Endodermal cell (in vitro differentiated cells): ENCODE results near the gene YBX2. TPM values are rescaled to one million over a fixed set of nuclear protein-coding genes. Genes with fewer than 3 reads are reported as not detected.

Source experiments
- DNase-seq: peaks from one replicate; pipeline ENCODE4 v3.0.0-alpha.2; 2017
- H3K27ac ChIP-seq: 2 replicates; pipeline ENCODE4 v1.5.1; 2013; ENCODE audit warnings: mild to moderate bottlenecking, low read depth, low read length, moderate library complexity
- H3K27me3 ChIP-seq: 2 replicates; pipeline ENCODE4 v1.6.1; 2013; ENCODE audit warnings: mild to moderate bottlenecking, low read length, moderate library complexity; ENCODE audit not compliant: insufficient read depth, control insufficient read depth, poor library complexity, severe bottlenecking
- H3K36me3 ChIP-seq: 2 replicates; pipeline ENCODE4 v1.7.0; 2013; ENCODE audit warnings: mild to moderate bottlenecking, low read length, moderate library complexity; ENCODE audit not compliant: control insufficient read depth, insufficient read depth
- H3K4me1 ChIP-seq: one replicate; pipeline ENCODE4 v1.7.0; 2013; ENCODE audit warnings: low read length; ENCODE audit not compliant: control insufficient read depth, insufficient read depth
- H3K4me3 ChIP-seq: 2 replicates; pipeline ENCODE4 v1.5.1; 2013; ENCODE audit warnings: mild to moderate bottlenecking, low read length, moderate library complexity
- H3K9ac ChIP-seq: 2 replicates; pipeline ENCODE4 v1.6.1; 2013; ENCODE audit warnings: mild to moderate bottlenecking, low read length, moderate library complexity; ENCODE audit not compliant: poor library complexity, severe bottlenecking; ENCODE audit errors: extremely low read depth
- H3K9me3 ChIP-seq: 2 replicates; pipeline ENCODE4 v1.6.1; 2013; ENCODE audit warnings: mild to moderate bottlenecking, low read length, moderate library complexity; ENCODE audit not compliant: control insufficient read depth
- H3K27ac Mint-ChIP-seq: 2 replicates; pipeline ENCODE4 v1.8.0; 2020; ENCODE audit warnings: mixed read lengths
- H3K27me3 Mint-ChIP-seq: 2 replicates; pipeline ENCODE4 v1.8.0; 2021; ENCODE audit warnings: mild to moderate bottlenecking, mixed read lengths; ENCODE audit not compliant: insufficient read depth
- H3K36me3 Mint-ChIP-seq: 2 replicates; pipeline ENCODE4 v1.8.0; 2020; ENCODE audit warnings: low read depth, mixed read lengths
- H3K4me1 Mint-ChIP-seq: 2 replicates; pipeline ENCODE4 v1.8.0; 2020; ENCODE audit warnings: mixed read lengths
- H3K4me3 Mint-ChIP-seq: 2 replicates; pipeline ENCODE4 v1.8.0; 2020; ENCODE audit warnings: mild to moderate bottlenecking, moderate library complexity, mixed read lengths
- H3K9me3 Mint-ChIP-seq: 2 replicates; pipeline ENCODE4 v1.8.0; 2020; ENCODE audit warnings: mild to moderate bottlenecking, mixed read lengths
- WGBS, 2 experiments: methylation state at CpG; one replicate each; pipeline versions ENCODE4 v1.1.5 to v1.1.7; 2013; ENCODE audit warnings: missing lambda C conversion rate in 2 of 2, mixed read lengths in 1 of 2; ENCODE audit not compliant: insufficient coverage in 1 of 2, insufficient read length in 1 of 2; 5-methylcytosine and 5-hydroxymethylcytosine counted together
- total RNA-seq, 2 donors: library from RNA; stranded (reverse); fragmentation: NEBNext Ultra II Directional in 1 of 2; extraction: Animal tissue kit (Norgen Biotek cat#: 25700) in 1 of 2; gene quantifications; 2 replicates in 1 of 2; 3 replicates in 1 of 2; pipeline ENCODE4 v1.2.1, GENCODE V29; 2021
- TF ChIP-seq, protein P1 (sequence below): fragments of 200-600 bp; sonication (generic); conservative IDR thresholded peaks from 2 replicates; pipeline ENCODE4 v1.5.0; 2021; ENCODE audit warnings: antibody characterized with exemption, mild to moderate bottlenecking

YBX2 gene
- total RNA-seq, 2 donors from 2014 or later, result 6.6 to 15.9 TPM

DNA sequence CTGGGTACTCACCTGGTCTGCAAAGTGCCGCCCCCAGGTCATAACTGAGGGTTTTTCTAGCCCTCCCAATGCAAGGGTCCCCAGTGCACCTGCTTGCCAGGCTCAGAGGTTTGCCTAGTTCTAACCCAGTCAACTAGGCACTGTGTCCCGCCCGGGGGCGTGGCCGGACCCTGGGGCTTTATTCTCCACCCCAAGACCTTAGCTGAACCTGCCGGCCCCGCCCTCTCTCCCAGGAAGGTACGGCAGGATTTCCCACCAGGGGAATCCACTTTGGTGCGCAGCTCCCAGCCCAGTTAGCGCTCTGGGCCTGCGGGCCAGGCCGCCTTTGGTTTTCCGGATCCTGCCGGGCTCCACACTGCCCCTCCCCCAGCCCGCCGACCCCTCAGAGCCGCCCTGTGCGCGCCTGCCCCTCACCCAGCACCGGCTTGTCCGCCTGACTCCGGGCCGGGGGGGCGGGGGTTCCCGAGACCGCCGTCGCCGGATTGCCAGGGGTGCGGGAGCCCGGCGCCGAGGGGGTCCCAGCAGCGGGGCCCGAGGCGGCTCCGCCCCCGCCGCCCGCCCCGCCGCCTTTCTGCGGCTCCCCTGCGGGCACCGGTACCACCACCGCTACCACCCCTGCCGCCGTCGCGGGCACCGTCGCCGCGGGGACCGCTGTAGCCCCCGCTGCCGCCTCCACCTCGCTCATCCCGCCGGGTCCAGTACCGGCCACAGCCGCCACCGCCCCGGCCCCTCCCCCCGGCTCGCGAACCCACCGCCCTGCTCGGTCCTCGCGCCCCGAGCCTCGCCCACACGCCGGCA is 424 bp downstream of the YBX2 start:
- no peak overlapping the region for H3K27ac Mint-ChIP-seq
- peaks cover 72% of the 10 kb centered on the region for H3K27me3 Mint-ChIP-seq
- H3K4me1 ChIP-seq, result no peaks in the 10 kb centered on the region
- peaks cover 66% of the 10 kb centered on the region for H3K27me3 ChIP-seq
- H3K36me3 Mint-ChIP-seq, result no peaks in the 10 kb centered on the region
- DNase-seq, result peak; percentile 95
- 3 to 20% methylated on average over 5 to 75 of the region's 75 CpGs for WGBS, 2 experiments
- H3K9me3 Mint-ChIP-seq, result no peaks in the 10 kb centered on the region
- H3K9me3 ChIP-seq, result no peaks in the 10 kb centered on the region
- TF ChIP-seq, protein P1, sequence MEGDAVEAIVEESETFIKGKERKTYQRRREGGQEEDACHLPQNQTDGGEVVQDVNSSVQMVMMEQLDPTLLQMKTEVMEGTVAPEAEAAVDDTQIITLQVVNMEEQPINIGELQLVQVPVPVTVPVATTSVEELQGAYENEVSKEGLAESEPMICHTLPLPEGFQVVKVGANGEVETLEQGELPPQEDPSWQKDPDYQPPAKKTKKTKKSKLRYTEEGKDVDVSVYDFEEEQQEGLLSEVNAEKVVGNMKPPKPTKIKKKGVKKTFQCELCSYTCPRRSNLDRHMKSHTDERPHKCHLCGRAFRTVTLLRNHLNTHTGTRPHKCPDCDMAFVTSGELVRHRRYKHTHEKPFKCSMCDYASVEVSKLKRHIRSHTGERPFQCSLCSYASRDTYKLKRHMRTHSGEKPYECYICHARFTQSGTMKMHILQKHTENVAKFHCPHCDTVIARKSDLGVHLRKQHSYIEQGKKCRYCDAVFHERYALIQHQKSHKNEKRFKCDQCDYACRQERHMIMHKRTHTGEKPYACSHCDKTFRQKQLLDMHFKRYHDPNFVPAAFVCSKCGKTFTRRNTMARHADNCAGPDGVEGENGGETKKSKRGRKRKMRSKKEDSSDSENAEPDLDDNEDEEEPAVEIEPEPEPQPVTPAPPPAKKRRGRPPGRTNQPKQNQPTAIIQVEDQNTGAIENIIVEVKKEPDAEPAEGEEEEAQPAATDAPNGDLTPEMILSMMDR, result no peak
- peak overlapping the region; percentile 40 for H3K4me3 Mint-ChIP-seq
- no peak overlapping the region for H3K27ac ChIP-seq
- peak overlapping the region; percentile 5 for H3K4me3 ChIP-seq
- no peak overlapping the region for H3K9ac ChIP-seq
- H3K4me1 Mint-ChIP-seq, result peaks cover 3% of the 10 kb centered on the region
- H3K36me3 ChIP-seq, result no peaks in the 10 kb centered on the region

DNA sequence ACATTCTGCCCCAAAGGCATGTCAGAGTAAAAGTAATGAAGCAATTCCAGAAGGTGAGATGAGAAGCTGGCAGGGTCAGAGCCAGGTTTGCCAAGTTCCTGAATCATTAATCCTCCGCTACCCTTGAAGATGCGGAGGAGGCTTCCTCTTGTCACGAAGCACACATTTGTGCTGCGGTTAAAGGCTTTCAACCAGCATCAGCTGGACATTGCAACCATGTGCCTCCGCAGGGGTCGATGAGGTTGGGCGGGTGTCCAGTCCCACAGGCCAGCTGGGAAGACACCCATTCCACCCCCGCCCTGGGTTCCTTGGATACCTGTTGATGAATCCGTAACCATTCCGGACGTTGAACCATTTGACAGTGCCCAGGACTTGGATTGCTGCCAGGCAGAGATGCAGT is 1.3 kb downstream of the YBX2 start:
- 97 to 98% methylated on average over 7 to 11 of the region's 11 CpGs for WGBS, 2 experiments
- Mint-ChIP-seq H3K36me3 (no peaks in the 10 kb centered on the region), H3K27me3 (peaks cover 68% of the 10 kb centered on the region), H3K4me1 (peaks cover 3% of the 10 kb centered on the region), H3K27ac (no peak overlapping the region), H3K9me3 (no peaks in the 10 kb centered on the region), H3K4me3 (no peak overlapping the region)
- no peak overlapping the region for H3K4me3 ChIP-seq
- DNase-seq, result no peak
- no peak overlapping the region for H3K27ac ChIP-seq
- H3K9ac ChIP-seq, result no peak overlapping the region
- TF ChIP-seq, protein P1, result no peak
- H3K36me3 ChIP-seq, result no peaks in the 10 kb centered on the region
- no peaks in the 10 kb centered on the region for H3K4me1 ChIP-seq
- H3K9me3 ChIP-seq, result no peaks in the 10 kb centered on the region
- H3K27me3 ChIP-seq, result peaks cover 57% of the 10 kb centered on the region

- Mint-ChIP-seq H3K27ac (no peak overlapping the region), H3K4me3 (no peak overlapping the region), H3K27me3 (peaks cover 67% of the 10 kb centered on the region), H3K4me1 (peaks cover 3% of the 10 kb centered on the region), H3K9me3 (no peaks in the 10 kb centered on the region), H3K36me3 (no peaks in the 10 kb centered on the region)
- Histone ChIP-seq H3K4me1 (no peaks in the 10 kb centered on the region), H3K27ac (no peak overlapping the region), H3K9ac (no peak overlapping the region), H3K36me3 (no peaks in the 10 kb centered on the region), H3K27me3 (peaks cover 54% of the 10 kb centered on the region), H3K9me3 (no peaks in the 10 kb centered on the region), H3K4me3 (no peak overlapping the region)
- TF ChIP-seq, protein P1, result no peak
- DNase-seq, result no peak
- 64 to 76% methylated on average over 5 to 6 of the region's 6 CpGs for WGBS, 2 experiments
Observed at GRCh38 chr17:7292729-7293128, 1.7 kb downstream of the YBX2 start.
